IPS-15b (cell line): ENCODE results near the gene MYL5.

Experiments
- H3K27me3 ChIP-seq: one replicate; pipeline ENCODE4 v1.6.1; 2013; ENCODE audit warnings: low read length; ENCODE audit not compliant: control insufficient read depth, insufficient read depth
- H3K36me3 ChIP-seq: one replicate; pipeline ENCODE4 v1.6.1; 2013; ENCODE audit warnings: low read length; ENCODE audit not compliant: control insufficient read depth, insufficient read depth
- H3K4me1 ChIP-seq: one replicate; pipeline ENCODE4 v1.6.1; 2013; ENCODE audit warnings: mild to moderate bottlenecking, low read length; ENCODE audit not compliant: control insufficient read depth, insufficient read depth
- H3K4me3 ChIP-seq: one replicate; pipeline ENCODE4 v1.5.1; 2013; ENCODE audit warnings: low read depth, low read length
- H3K9ac ChIP-seq: one replicate; pipeline ENCODE4 v1.6.1; 2013; ENCODE audit warnings: low read depth, mild to moderate bottlenecking, low read length
- H3K9me3 ChIP-seq: one replicate; pipeline ENCODE4 v1.6.1; 2013; ENCODE audit warnings: mild to moderate bottlenecking, low read length; ENCODE audit not compliant: control insufficient read depth, insufficient read depth

MYL5 gene

DNA sequence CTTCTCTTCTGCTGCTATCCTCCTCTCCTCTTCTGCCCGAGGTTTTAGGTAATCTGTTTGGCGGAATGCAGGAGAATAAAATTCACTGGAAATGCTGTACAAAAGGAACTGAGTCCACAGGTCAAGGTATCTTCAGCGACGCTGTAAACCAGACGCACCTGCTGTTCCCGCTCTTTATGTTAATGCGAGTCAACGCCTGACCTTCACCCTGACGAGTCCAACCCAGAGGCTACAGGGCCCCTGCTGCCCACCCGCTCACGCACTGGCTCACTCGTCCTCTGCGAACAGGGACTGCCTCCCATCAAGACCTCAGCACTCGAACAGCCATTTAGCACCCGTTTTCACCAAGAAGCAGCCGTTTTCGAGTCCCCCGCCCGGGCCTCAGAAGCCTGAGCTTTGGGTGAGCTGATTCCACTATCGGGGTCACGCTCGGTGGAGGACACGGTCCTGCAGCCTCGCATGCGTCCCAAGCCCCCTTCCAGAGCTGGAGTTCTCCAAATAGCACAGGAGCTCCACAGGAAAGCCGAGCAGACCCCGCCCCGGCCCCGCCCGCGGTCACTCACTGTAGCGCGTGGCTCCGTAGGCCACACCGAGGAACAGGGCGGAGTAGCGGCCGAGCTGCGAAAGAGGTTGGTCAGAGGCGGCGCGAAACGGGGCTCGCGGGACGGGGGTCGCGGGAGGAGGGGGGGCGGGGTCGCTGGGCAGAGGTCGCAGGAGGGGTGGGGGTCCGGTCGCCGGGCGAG is 822 bp upstream of the MYL5 start:
- Histone ChIP-seq H3K9me3 (no peaks in the 10 kb centered on the region), H3K4me1 (peaks cover 4% of the 10 kb centered on the region), H3K36me3 (peaks cover 26% of the 10 kb centered on the region), H3K27me3 (no peaks in the 10 kb centered on the region), H3K9ac (peak overlapping the region; percentile 95), H3K4me3 (peak overlapping the region; percentile 92)

DNA sequence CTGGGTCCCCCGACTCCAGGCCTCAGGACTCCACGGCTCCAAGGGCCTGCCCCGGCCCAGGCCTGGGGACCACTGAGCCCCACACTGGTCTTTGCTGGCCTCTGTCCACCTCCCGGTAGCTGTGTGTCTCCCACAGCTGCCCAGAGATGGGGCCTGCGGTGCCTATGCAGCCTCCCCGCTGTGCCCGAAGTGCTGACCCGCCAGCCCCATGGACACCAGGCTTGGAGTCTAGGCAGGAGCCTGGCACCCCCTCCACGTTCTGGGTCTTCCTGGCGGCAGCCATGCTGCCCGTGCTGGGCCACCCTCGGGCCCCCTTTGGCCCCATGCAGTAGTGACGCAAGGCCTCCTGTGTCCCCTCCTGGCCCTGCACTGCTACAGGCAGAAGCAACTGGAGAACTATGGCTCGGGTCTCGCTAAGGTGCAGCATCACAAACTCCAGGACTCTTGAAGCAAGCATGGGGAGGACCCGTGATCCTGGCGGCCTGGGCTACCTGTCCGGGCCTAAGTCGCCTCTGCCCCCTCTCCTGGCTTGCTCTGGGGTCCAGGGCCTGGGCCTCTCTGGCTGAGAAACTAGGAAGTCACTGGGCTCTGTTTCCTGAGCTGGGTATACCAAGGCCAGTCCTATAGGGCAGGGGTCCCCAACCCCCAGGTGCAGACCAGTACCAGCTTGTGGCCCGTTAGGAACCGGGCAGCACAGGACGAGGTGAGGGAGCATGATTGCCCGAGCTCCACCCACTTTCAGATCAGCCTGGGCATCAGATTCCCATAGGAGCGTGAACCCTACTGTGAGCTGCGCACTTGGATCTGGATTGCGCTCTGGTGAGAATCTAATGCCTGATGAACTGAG is 917 bp downstream of the MYL5 start:
- Histone ChIP-seq H3K36me3 (peaks cover 26% of the 10 kb centered on the region), H3K4me1 (peaks cover 4% of the 10 kb centered on the region), H3K4me3 (peak overlapping the region; percentile 85), H3K9ac (peak overlapping the region; percentile 88), H3K9me3 (no peaks in the 10 kb centered on the region), H3K27me3 (no peaks in the 10 kb centered on the region)

DNA sequence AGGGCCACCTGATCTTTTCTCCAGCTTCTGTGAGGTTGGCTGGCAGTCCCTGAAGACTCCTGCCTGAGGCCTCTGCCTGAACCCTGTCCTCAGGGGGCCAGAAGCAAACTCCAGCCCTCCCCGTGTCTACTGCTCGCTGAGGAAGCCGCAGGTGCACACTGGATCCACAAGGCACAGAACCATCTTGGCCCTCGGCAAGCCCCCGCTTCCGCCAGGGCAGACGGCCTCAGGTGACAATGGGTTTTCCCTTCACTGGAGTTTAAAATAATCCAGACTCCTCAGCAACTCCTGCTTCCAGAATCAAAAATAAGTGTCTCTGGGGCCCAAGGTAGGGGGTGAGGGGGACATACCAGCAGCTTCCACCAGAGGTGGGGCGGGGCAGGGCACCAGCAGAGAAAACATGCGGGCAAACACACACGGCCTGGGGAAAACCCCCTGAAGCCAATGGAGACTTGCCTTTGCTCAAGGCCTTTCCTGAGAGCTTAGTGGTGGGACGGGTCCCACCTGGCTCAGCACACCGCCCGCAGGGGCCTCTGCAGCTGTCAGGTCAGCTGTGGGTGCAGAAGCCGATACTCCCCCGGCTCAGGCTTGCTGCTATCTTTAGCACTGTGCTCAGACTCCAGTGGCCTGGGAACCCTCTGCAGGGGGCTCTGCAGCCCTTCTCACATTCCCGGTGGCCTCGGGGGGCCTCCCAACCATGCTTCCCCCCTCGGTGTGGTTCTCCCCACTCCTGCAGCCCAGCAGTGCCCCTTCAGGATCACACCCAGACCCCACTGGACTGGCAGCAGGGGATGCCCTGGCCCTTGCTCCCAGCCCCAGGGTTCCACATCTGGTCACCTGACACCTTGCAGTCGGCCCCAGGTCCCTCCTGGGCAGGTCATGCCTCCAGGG is 1.9 kb downstream of the MYL5 start:
- H3K27me3 ChIP-seq: no peaks in the 10 kb centered on the region
- H3K36me3 ChIP-seq: peaks cover 26% of the 10 kb centered on the region
- H3K9me3 ChIP-seq: no peaks in the 10 kb centered on the region
- no peak overlapping the region for H3K9ac ChIP-seq
- H3K4me1 ChIP-seq: peaks cover 4% of the 10 kb centered on the region
- no peak overlapping the region for H3K4me3 ChIP-seq

DNA sequence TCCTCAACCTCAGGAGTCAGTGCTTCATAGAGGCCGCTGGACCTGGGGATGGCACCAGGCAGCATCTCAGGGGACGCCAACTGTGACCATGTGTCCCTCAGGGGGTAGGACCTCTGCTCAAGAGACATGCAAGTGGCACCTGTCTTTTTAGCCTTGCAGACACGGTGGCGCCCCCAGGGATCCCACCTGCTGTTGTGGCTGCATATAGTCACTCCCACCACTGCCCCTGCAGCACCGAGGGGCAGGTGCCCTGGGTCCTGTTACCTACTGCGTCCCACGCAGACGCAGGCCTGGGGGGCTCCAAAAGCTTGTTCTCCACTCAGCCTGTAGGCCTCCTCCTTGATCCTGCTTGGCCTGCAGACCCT is 2.5 kb downstream of the MYL5 start:
- no peaks in the 10 kb centered on the region for H3K9me3 ChIP-seq
- no peaks in the 10 kb centered on the region for H3K27me3 ChIP-seq
- H3K4me1 ChIP-seq: peaks cover 4% of the 10 kb centered on the region
- H3K4me3 ChIP-seq: no peak overlapping the region
- H3K9ac ChIP-seq: no peak overlapping the region
- peaks cover 22% of the 10 kb centered on the region for H3K36me3 ChIP-seq

DNA sequence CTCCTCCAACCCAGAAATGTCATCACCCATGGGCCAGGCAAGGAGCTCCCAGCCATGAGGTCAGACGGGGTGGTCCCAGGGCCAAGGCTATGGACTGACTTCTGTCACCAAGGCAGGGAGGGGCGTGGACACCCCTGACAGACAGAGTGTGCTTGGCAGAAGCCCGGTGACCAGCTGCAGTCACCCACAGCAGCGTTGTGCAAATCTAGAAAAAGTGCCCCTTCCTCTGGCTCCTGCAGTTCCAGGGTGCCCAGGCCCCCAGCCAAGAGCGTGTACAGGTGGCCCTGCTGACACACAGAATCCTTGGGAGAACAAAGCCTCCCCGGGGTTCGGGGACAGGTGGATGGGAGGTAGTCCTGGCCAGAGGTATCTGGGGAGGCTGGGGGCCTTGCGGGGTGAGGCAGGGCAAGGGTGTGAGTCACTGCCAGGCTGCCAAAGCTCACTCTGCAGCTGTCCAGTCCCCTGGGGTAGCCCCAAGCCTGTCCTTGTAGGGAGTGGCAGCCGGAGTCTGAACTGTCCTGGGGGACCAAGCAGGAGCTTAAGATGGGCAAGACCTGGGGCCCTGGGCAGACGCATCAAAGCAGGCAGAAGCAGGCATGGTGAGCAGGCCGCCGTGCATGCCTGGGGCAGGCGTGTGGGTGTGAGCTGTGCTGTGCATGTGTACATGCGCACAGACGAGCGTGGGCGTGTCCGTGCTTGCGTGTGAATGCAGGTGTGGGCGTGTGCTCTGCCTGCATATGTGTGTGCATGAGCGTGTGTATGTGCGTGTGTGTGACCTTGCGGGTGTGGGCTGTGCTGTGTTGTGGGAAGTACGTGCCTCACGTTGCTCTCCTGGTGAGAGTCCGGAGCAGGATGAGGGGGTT is 3.3 kb downstream of the MYL5 start:
- Histone ChIP-seq H3K27me3 (no peaks in the 10 kb centered on the region), H3K4me3 (no peak overlapping the region), H3K9ac (no peak overlapping the region), H3K4me1 (peaks cover 4% of the 10 kb centered on the region), H3K36me3 (peaks cover 16% of the 10 kb centered on the region), H3K9me3 (no peaks in the 10 kb centered on the region)

DNA sequence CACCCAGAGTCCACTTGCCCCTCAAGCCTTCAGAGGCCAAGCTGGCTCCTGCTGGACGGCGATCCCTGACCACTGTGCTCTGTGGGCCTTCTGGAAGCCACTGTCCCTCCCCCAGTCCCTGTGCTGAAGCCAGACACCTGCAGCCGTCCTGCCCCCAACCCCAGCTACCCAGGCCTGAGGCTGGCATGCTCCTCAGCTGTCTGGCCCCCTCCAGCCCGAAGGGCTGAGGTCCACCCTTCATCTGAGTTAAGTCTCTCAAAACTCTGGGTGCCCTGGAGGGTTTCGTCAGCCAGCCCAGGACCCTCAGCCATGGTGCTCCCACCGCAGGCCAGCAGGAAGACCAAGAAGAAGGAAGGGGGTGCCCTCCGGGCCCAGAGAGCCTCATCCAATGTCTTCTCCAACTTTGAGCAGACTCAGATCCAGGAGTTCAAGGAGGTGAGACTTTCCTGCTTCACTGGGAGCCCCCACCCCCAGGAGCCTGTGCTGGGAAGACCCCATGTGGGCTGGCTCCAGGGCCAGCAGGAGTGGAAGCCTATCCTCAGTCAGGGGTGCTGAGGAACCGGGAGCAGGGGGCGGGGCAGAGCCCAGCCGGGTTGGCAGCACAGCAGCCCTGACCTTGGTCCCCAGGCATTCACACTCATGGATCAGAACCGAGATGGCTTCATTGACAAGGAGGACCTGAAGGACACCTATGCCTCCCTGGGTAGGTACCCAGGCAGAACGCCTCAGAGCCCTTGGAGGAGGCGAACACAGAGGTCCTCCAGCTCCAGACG is 4.2 kb downstream of the MYL5 start:
- H3K9ac ChIP-seq: no peak overlapping the region
- peaks cover 12% of the 10 kb centered on the region for H3K36me3 ChIP-seq
- no peak overlapping the region for H3K4me3 ChIP-seq
- H3K27me3 ChIP-seq: no peaks in the 10 kb centered on the region
- H3K4me1 ChIP-seq: no peaks in the 10 kb centered on the region
- no peaks in the 10 kb centered on the region for H3K9me3 ChIP-seq

DNA sequence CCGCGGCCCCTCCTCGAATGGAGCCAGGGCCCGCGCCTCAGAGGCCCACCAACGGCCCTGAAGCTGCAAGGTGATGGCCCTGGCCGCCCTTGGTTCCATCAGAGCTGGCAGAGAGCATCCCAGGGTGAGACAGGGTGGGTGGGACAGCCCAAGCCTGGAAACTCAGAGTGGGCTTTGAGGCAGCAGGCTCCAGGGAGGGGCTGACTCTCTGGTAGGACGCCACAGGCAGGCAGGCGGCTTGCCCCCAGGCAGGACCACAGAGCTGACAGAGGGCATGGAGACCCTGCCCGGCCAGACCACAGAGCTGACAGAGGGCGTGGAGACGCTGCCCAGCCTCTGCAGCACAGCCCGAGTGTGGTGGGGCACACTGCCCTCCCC is 4.8 kb downstream of the MYL5 start:
- H3K4me3 ChIP-seq: no peak overlapping the region
- H3K4me1 ChIP-seq: no peaks in the 10 kb centered on the region
- no peaks in the 10 kb centered on the region for H3K27me3 ChIP-seq
- peaks cover 11% of the 10 kb centered on the region for H3K36me3 ChIP-seq
- H3K9me3 ChIP-seq: no peaks in the 10 kb centered on the region
- no peak overlapping the region for H3K9ac ChIP-seq

DNA sequence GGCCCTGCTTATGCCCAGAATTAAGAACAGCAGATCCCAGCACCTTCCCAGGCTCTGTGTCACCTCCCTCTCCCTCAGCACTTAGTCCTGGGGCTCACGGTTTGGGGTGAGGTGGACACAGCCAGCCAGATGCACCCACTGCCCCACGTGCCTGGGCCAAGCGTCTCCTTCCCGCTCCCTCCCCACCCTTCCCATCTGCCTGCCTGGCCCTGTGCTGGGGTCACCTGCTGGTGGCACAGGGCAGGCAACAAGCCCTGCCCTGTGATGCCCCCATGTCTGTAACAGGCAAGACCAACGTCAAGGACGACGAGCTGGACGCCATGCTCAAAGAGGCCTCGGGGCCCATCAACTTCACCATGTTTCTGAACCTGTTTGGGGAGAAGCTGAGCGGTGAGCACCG is 5.3 kb downstream of the MYL5 start:
- H3K4me1 ChIP-seq: no peaks in the 10 kb centered on the region
- no peaks in the 10 kb centered on the region for H3K27me3 ChIP-seq
- no peaks in the 10 kb centered on the region for H3K9me3 ChIP-seq
- H3K36me3 ChIP-seq: peaks cover 11% of the 10 kb centered on the region
- H3K4me3 ChIP-seq: no peak overlapping the region
- no peak overlapping the region for H3K9ac ChIP-seq

DNA sequence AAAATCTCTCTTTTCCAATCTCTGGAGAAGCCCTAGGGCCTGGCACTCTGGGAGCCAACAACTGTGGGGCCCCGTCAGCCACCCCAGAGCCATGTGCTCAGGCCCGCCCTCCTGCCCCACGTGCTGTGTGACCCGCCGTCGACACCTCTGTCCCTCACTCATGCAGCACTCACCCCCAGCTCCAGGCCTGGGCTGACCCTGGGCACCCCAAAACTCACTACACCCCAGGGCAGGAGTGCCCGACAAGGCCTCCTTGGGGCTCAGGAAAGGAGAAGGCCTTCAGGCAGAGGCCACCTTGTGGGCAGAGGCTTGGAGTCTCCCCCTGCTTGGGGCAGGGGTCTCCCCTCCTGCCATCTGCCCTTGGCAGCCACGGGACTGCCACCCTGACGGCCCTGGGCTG is 5.7 kb downstream of the MYL5 start:
- Histone ChIP-seq H3K4me1 (no peaks in the 10 kb centered on the region), H3K9ac (no peak overlapping the region)

DNA sequence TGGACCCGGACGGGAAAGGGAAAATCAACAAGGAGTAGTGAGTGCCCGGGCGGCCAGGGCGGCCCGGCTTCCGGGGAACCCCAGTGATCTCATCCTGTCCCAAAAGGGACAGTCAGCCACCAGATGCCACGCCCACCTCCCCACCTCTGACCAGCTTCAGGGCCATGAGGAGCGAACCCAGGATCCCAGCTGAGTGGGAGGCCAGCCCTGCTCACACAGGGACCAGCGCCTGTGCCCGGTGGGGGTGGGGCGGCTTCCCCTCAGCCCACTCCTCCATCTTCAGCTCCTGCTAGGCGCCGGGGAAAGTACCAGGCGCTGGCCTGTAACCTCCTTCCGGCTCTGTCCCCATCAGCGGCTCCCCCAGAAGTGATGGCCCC is 6.2 kb downstream of the MYL5 start:
- Histone ChIP-seq H3K36me3 (peaks cover 8% of the 10 kb centered on the region), H3K4me1 (no peaks in the 10 kb centered on the region), H3K27me3 (no peaks in the 10 kb centered on the region), H3K9ac (no peak overlapping the region), H3K4me3 (peak overlapping the region; percentile 50), H3K9me3 (no peaks in the 10 kb centered on the region)

More for the DNA sequence above, 5.7 kb downstream of the MYL5 start:
- H3K9me3 ChIP-seq: no peaks in the 10 kb centered on the region
- H3K27me3 ChIP-seq: no peaks in the 10 kb centered on the region
- H3K4me3 ChIP-seq: peak overlapping the region; percentile 50
- H3K36me3 ChIP-seq: peaks cover 11% of the 10 kb centered on the region
